ENCODE data around the gene SLC23A3.

- TF ChIP-seq CTCF (IDR thresholded peaks at IDR 0.05) (peak in 1 of 3 experiments; percentile 59), POLR2AphosphoS5 (IDR thresholded peaks at IDR 0.05; ENCODE audit: insufficient read depth in 1 of 2, low read depth in 1 of 2) (no peak), POLR2A (IDR thresholded peaks at IDR 0.05) (no peak)
These were observed 8.7 kb upstream of the SLC23A3 start for GRCh38 chr2:219178377-219179175.
